Esophagus squamous epithelium (tissue), 5 donors: ENCODE measurements around the gene GTPBP4. TPM values are rescaled to one million over a fixed set of nuclear protein-coding genes. Genes with fewer than 3 reads are reported as not detected.

Experiments
- DNase-seq: peaks from one replicate; lab custom pipeline; 2025; lab: John Stamatoyannopoulos, UW
- H3K27ac ChIP-seq, 4 donors: fragments of 200-600 bp; sonication (generic); one replicate each; pipeline ENCODE4 v1.5.1; 2016 to 2019; ENCODE audit warnings: mild to moderate bottlenecking in 1 of 4
- H3K27me3 ChIP-seq, 4 donors: fragments of 200-600 bp; sonication (generic); 1 replicate in 3 of 4; 2 replicates in 1 of 4; pipeline versions ENCODE4 v1.5.1 to v1.6.0; 2017 to 2021; ENCODE audit warnings: antibody characterized with exemption in 1 of 4
- H3K36me3 ChIP-seq, 3 donors: fragments of 200-600 bp; sonication (generic); one replicate each; pipeline ENCODE4 v1.5.1; 2016 to 2019
- H3K4me1 ChIP-seq, 3 donors: fragments of 200-600 bp; sonication (generic); one replicate each; pipeline ENCODE4 v1.5.1; 2017 to 2019
- H3K4me3 ChIP-seq, 4 donors: fragments of 200-600 bp; sonication (generic); 1 replicate in 3 of 4; 2 replicates in 1 of 4; pipeline ENCODE4 v1.5.1; 2016 to 2019; ENCODE audit warnings: mild to moderate bottlenecking in 2 of 4, moderate library complexity in 1 of 4
- H3K9me3 ChIP-seq, 3 donors: fragments of 200-600 bp; sonication (generic); one replicate each; pipeline ENCODE4 v1.5.1; 2016 to 2019
- CTCF ChIP-seq, 6 experiments: fragments of 450-650 bp in 4 of 6; fragments of 200-600 bp in 2 of 6; sonication (generic) in 2 of 6; IDR thresholded peaks; one replicate each; pipeline ENCODE4 v1.5.1; 2016 to 2019; ENCODE audit warnings: antibody characterized with exemption in 6 of 6, mild to moderate bottlenecking in 4 of 6, moderate library complexity in 4 of 6
- POLR2A ChIP-seq, 4 donors: fragments of 450-650 bp; IDR thresholded peaks; one replicate each; pipeline ENCODE4 v1.6.1; 2017; ENCODE audit warnings: antibody characterized with exemption in 4 of 4, mild to moderate bottlenecking in 4 of 4, moderate library complexity in 3 of 4
- WGBS, 2 donors: methylation state at CpG; one replicate each; pipeline ENCODE4 v1.1.5; 2018; 5-methylcytosine and 5-hydroxymethylcytosine counted together
- intact Hi-C: fragments of 100-400 bp; cut with DNase I; formaldehyde crosslinking; loops from one replicate; pipeline ENCODE4 v1.15.0; 2022
- total RNA-seq, 4 donors: library from RNA; depleted of rRNA; stranded (reverse); fragments of >200 nt; gene quantifications; one replicate each; pipeline ENCODE4 v1.1.0, GENCODE V29; 2016
- donor health status: DM: yes; HTN: yes; CAD: no.

Gene GTPBP4
- total RNA-seq, 4 donors from 2014 or later, result 10.2 to 35.1 (median 23.1) TPM

- Histone ChIP-seq H3K4me3 (no peak overlapping the region), H3K27me3 (peaks cover 0 to 9% (median 0%) of the 10 kb centered on the region in 4 donors), H3K9me3 (no peaks in the 10 kb centered on the region), H3K4me1 (peaks cover 0 to 21% (median 2%) of the 10 kb centered on the region in 3 donors), H3K36me3 (no peaks in the 10 kb centered on the region), H3K27ac (peak overlapping the region in 2 of 4 donors; percentile 29 to 49)
- intact Hi-C loops, result no loop called here
- TF ChIP-seq POLR2A (IDR thresholded peaks at IDR 0.05) (no peak), CTCF (IDR thresholded peaks at IDR 0.05) (no peak)
- WGBS, 2 donors, result 91% methylated on average over 6 of the region's 20 CpGs; no CpG with 5 or more reads in 1 of the 2 donors
- DNase-seq, result no peak
Measured at GRCh38 chr10:964988-965417, 23.2 kb upstream of the GTPBP4 start.

DNA sequence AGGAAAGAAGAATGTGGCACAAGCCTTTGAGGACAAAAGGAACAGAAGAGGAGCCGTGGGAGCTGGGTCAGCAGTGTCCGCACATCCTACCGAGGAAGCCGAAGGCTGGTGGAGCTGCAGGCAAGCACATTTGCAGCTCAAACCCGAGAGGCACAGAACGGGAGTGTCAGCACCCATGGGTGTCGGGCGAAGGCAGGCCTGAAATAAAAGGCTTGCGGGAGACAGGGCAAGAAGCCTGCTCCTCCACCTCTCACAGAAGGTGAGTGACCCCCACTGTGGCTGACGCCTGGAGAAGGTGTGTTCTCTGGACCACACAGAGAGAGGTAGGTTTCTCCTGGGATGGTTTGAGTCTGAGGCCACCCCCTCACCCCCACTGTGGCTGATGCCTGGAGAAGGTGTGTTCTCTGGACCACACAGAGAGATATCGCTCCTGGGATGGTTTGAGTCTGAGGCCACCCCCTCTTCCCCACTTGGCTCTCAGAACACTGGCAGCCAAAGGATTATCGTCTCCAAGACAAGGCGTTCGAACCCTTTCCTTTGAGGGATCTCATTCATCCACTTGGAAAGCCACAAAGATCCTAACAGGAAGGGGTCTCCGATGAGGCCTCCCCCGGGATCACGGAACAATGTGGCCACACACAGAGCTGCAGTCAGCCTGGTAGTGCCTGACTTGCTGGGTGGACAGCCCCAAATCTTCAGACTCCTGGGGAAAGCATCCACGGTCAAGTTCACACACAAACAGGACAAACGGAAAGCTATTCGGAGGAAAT, 21.6 kb upstream of the GTPBP4 start:
- DNase-seq, result no peak
- TF ChIP-seq CTCF (IDR thresholded peaks at IDR 0.05), result no peak
- TF ChIP-seq POLR2A (IDR thresholded peaks at IDR 0.05), result no peak
- no peaks in the 10 kb centered on the region for H3K9me3 ChIP-seq
- no peak overlapping the region for H3K27ac ChIP-seq
- H3K27me3 ChIP-seq, result peaks cover 0 to 9% (median 0%) of the 10 kb centered on the region in 4 donors
- 86 to 91% methylated on average over 14 of the region's 20 CpGs for WGBS, 2 donors
- intact Hi-C loops, result no loop called here
- no peak overlapping the region for H3K4me3 ChIP-seq
- peaks cover 0 to 37% (median 11%) of the 10 kb centered on the region in 3 donors for H3K4me1 ChIP-seq
- no peaks in the 10 kb centered on the region for H3K36me3 ChIP-seq

- 67 to 89% methylated on average over 12 to 17 of the region's 17 CpGs for WGBS, 2 donors
- TF ChIP-seq CTCF (IDR thresholded peaks at IDR 0.05) (no peak), POLR2A (IDR thresholded peaks at IDR 0.05) (no peak)
- H3K36me3 ChIP-seq, result no peaks in the 10 kb centered on the region
- H3K27ac ChIP-seq, result peak overlapping the region in 1 of 4 donors; percentile 17
- peaks cover 0 to 9% (median 0%) of the 10 kb centered on the region in 4 donors for H3K27me3 ChIP-seq
- H3K4me1 ChIP-seq, result peaks cover 0 to 27% (median 9%) of the 10 kb centered on the region in 3 donors
- no peak for DNase-seq
- intact Hi-C loops, result no loop called here
- H3K4me3 ChIP-seq, result no peak overlapping the region
- no peaks in the 10 kb centered on the region for H3K9me3 ChIP-seq
Measured at GRCh38 chr10:968546-969199, 19.6 kb upstream of the GTPBP4 start.

GRCh38 chr10:969473-970150, 18.6 kb upstream of the GTPBP4 start:
- Histone ChIP-seq H3K36me3 (no peaks in the 10 kb centered on the region), H3K4me1 (peaks cover 0 to 22% (median 9%) of the 10 kb centered on the region in 3 donors), H3K9me3 (no peaks in the 10 kb centered on the region), H3K27me3 (peaks cover 0 to 9% (median 0%) of the 10 kb centered on the region in 4 donors), H3K27ac (peak overlapping the region in 3 of 4 donors; percentile 6 to 57 (median 38)), H3K4me3 (no peak overlapping the region)
- intact Hi-C loops, result no loop called here
- TF ChIP-seq POLR2A (IDR thresholded peaks at IDR 0.05) (no peak), CTCF (IDR thresholded peaks at IDR 0.05) (no peak)
- no peak for DNase-seq
- 64 to 70% methylated on average over 15 of the region's 15 CpGs for WGBS, 2 donors
